GM12864 (cell line): ENCODE results near the gene CERS6.

Source experiments
- DNase-seq: peaks from one replicate; pipeline ENCODE4 v3.0.0-alpha.2; 2011; ENCODE audit warnings: low read depth
- H3K4me3 ChIP-seq: 2 replicates; pipeline ENCODE4 v1.5.1; 2011; ENCODE audit warnings: mild to moderate bottlenecking, low read depth, low read length, control low read depth
- CTCF ChIP-seq: IDR thresholded peaks from 2 replicates; pipeline ENCODE4 v1.5.1; 2011; ENCODE audit warnings: low read depth, mild to moderate bottlenecking, moderate library complexity, low read length, control low read depth, inconsistent platforms; ENCODE audit errors: missing control alignments

The CERS6 gene

GRCh38 chr2:168529900-168530561 lies 74.0 kb downstream of the CERS6 start:
- TF ChIP-seq CTCF = no peak
- H3K4me3 ChIP-seq = no peak overlapping the region
- DNase-seq = no peak

- no peak overlapping the region; the same call in 1 of the 2 replicates for H3K4me3 ChIP-seq
- no peak for TF ChIP-seq CTCF
- no peak for DNase-seq
Measured at GRCh38 chr2:168530982-168531622, 75.0 kb downstream of the CERS6 start.

GRCh38 chr2:168534926-168535325 lies 78.9 kb downstream of the CERS6 start:
- DNase-seq = no peak
- H3K4me3 ChIP-seq = no peak overlapping the region
- no peak for TF ChIP-seq CTCF

- DNase-seq = no peak
- no peak for TF ChIP-seq CTCF
- H3K4me3 ChIP-seq = no peak overlapping the region
Measured at GRCh38 chr2:168536925-168537466, 80.9 kb downstream of the CERS6 start.

- H3K4me3 ChIP-seq = no peak overlapping the region
- DNase-seq = no peak
- no peak for TF ChIP-seq CTCF
Measured at GRCh38 chr2:168538133-168538532, 82.1 kb downstream of the CERS6 start.

GRCh38 chr2:168538534-168538933 lies 82.5 kb downstream of the CERS6 start:
- no peak overlapping the region for H3K4me3 ChIP-seq
- no peak for DNase-seq
- no peak for TF ChIP-seq CTCF
